NCI-H510A (cell line): Measurements from ENCODE around the gene FAM83C.

Experiments used
- DNase-seq: peaks from one replicate; lab custom pipeline; 2025; lab: John Stamatoyannopoulos, UW

FAM83C gene

GRCh38 chr20:35283441-35284266 is 8.6 kb downstream of the FAM83C start:
- DNase-seq, result no peak

GRCh38 chr20:35281506-35282101 is 10.6 kb downstream of the FAM83C start:
- DNase-seq, result no peak

- no peak for DNase-seq
Observed at GRCh38 chr20:35280523-35280922, 11.7 kb downstream of the FAM83C start.

GRCh38 chr20:35279533-35280174 is 12.6 kb downstream of the FAM83C start:
- DNase-seq, result no peak

GRCh38 chr20:35279040-35279439 is 13.2 kb downstream of the FAM83C start:
- no peak for DNase-seq

GRCh38 chr20:35277531-35278395 is 14.5 kb downstream of the FAM83C start, which contains the start of gene MMP24OS:
MMP24OS (minus strand) TSS chr20:35278122; CDS start chr20:35277929, 193 bp downstream.
- peak; percentile 83 for DNase-seq

GRCh38 chr20:35277127-35277526 is 15.1 kb downstream of the FAM83C start:
- no peak for DNase-seq

- DNase-seq, result no peak
Observed at GRCh38 chr20:35276408-35276807, 15.8 kb downstream of the FAM83C start.

GRCh38 chr20:35275741-35276251 is 16.4 kb downstream of the FAM83C start:
- no peak for DNase-seq

- DNase-seq, result no peak
Observed at GRCh38 chr20:35274172-35275092, 17.8 kb downstream of the FAM83C start.

- no peak for DNase-seq
Observed at GRCh38 chr20:35273449-35274171, 18.6 kb downstream of the FAM83C start.

GRCh38 chr20:35271904-35272303 is 20.3 kb downstream of the FAM83C start:
- no peak for DNase-seq

- no peak for DNase-seq
Observed at GRCh38 chr20:35271073-35271882, 20.9 kb downstream of the FAM83C start.

- DNase-seq, result no peak
Observed at GRCh38 chr20:35270021-35270902, 22.0 kb downstream of the FAM83C start.

GRCh38 chr20:35269055-35269781 is 23.0 kb downstream of the FAM83C start:
- no peak for DNase-seq

GRCh38 chr20:35267092-35267491 is 25.1 kb downstream of the FAM83C start:
- DNase-seq, result no peak

GRCh38 chr20:35264755-35265154 is 27.5 kb downstream of the FAM83C start:
- no peak for DNase-seq
